Left colon (tissue), 2 donors: ENCODE measurements around the gene MAN1A1. TPM values are rescaled to one million over a fixed set of nuclear protein-coding genes. Genes with fewer than 3 reads are reported as not detected.

ENCODE experiments used
- ATAC-seq: fragments of 200-7000 bp; cut with Tn5 transposase; one replicate; pipeline ENCODE4 v1.9.1; 2020; ENCODE audit warnings: mild to moderate bottlenecking, moderate library complexity
- DNase-seq, 2 donors: peaks; one replicate each; pipeline ENCODE4 v3.0.0-alpha.2; 2020
- intact Hi-C, 2 donors: fragments of 100-400 bp; cut with DNase I in 1 of 2; cut with micrococcal nuclease in 1 of 2; formaldehyde crosslinking; loops; one replicate each; pipeline versions ENCODE4 v1.11.2 to v1.14.0; 2022; cut with DNase I, micrococcal nuclease
- total RNA-seq, 2 donors: library from RNA; stranded (reverse); fragmentation: NEBNext Ultra II Directional; extraction: Animal tissue kit (Norgen Biotek cat#: 25700); gene quantifications; one replicate each; pipeline ENCODE4 v1.2.1, GENCODE V29; 2021
- donor health status: DM: no; HTN: no; CAD: no.
- donor health status: DM: yes; HTN: yes; CAD: no.

Gene MAN1A1
- total RNA-seq, 2 donors from 2014 or later = 68.6 to 94.3 TPM

GRCh38 chr6:119330520-119331113, 18.9 kb downstream of the MAN1A1 start:
- no peak for DNase-seq
- intact Hi-C loops = no loop called here
- ATAC-seq = no peak

- ATAC-seq = no peak
Measured at GRCh38 chr6:119329794-119330180, 19.8 kb downstream of the MAN1A1 start.

GRCh38 chr6:119328892-119329793, 20.4 kb downstream of the MAN1A1 start:
- no peak for ATAC-seq
- no peak for DNase-seq
- intact Hi-C loops = no loop called here

More at GRCh38 chr6:119329794-119330180, 19.8 kb downstream of the MAN1A1 start:
- intact Hi-C loops = no loop called here
- no peak for DNase-seq

GRCh38 chr6:119328254-119328653, 21.3 kb downstream of the MAN1A1 start:
- intact Hi-C loops = no loop called here

GRCh38 chr6:119327810-119328209, 21.8 kb downstream of the MAN1A1 start:
- intact Hi-C loops = no loop called here
- ATAC-seq (no peak), DNase-seq (no peak)

More at GRCh38 chr6:119328254-119328653, 21.3 kb downstream of the MAN1A1 start:
- no peak for ATAC-seq
- no peak for DNase-seq

- ATAC-seq = no peak
- intact Hi-C loops = no loop called here
Measured at GRCh38 chr6:119326291-119327005, 23.1 kb downstream of the MAN1A1 start.

GRCh38 chr6:119325559-119326265, 23.8 kb downstream of the MAN1A1 start:
- ATAC-seq (no peak), DNase-seq (no peak)
- intact Hi-C loops = no loop called here

More at GRCh38 chr6:119326291-119327005, 23.1 kb downstream of the MAN1A1 start:
- DNase-seq = no peak

- ATAC-seq = no peak
- intact Hi-C loops = no loop called here
- DNase-seq = no peak
Measured at GRCh38 chr6:119324718-119325117, 24.8 kb downstream of the MAN1A1 start.

GRCh38 chr6:119323931-119324330, 25.6 kb downstream of the MAN1A1 start:
- ATAC-seq (no peak), DNase-seq (no peak)
- intact Hi-C loops = no loop called here

GRCh38 chr6:119323478-119323877, 26.1 kb downstream of the MAN1A1 start:
- ATAC-seq (no peak), DNase-seq (no peak)
- intact Hi-C loops = no loop called here

- ATAC-seq (no peak), DNase-seq (no peak)
Measured at GRCh38 chr6:119322715-119323350, 26.7 kb downstream of the MAN1A1 start.

GRCh38 chr6:119322034-119322433, 27.5 kb downstream of the MAN1A1 start:
- ATAC-seq (no peak), DNase-seq (no peak)
- intact Hi-C loops = no loop called here

More at GRCh38 chr6:119322715-119323350, 26.7 kb downstream of the MAN1A1 start:
- intact Hi-C loops = no loop called here

- no peak for ATAC-seq
- no peak for DNase-seq
- intact Hi-C loops = no loop called here
Measured at GRCh38 chr6:119319694-119320093, 29.9 kb downstream of the MAN1A1 start.

GRCh38 chr6:119318730-119319129, 30.8 kb downstream of the MAN1A1 start:
- DNase-seq (no peak), ATAC-seq (no peak)
- intact Hi-C loops = no loop called here

- no peak for DNase-seq
- intact Hi-C loops = no loop called here
- ATAC-seq = no peak
Measured at GRCh38 chr6:119318176-119318575, 31.4 kb downstream of the MAN1A1 start.

- no peak for DNase-seq
- ATAC-seq = no peak
- intact Hi-C loops = no loop called here
Measured at GRCh38 chr6:119317007-119317406, 32.6 kb downstream of the MAN1A1 start.

- intact Hi-C loops = no loop called here
- ATAC-seq = no peak
Measured at GRCh38 chr6:119314885-119315272, 34.7 kb downstream of the MAN1A1 start.

More at GRCh38 chr6:119314885-119315272, 34.7 kb downstream of the MAN1A1 start:
- DNase-seq = no peak
